HEK293 (cell line): ENCODE measurements around the gene TOMM40L.

Experiments
- CTCF ChIP-seq: fragments of 450-650 bp; formaldehyde crosslinking; IDR thresholded peaks from 2 replicates; pipeline ENCODE4 v1.5.1; 2016; ENCODE audit warnings: missing biosample characterization, missing genetic modification characterization
- PBX3 ChIP-seq: sonication (generic); formaldehyde crosslinking; IDR thresholded peaks from 2 replicates; pipeline ENCODE4 v1.8.1; 2022; ENCODE audit warnings: mild to moderate bottlenecking, moderate library complexity, missing genetic modification reagents
- REST ChIP-seq: fragments of 450-650 bp; formaldehyde crosslinking; IDR thresholded peaks from 2 replicates; pipeline ENCODE4 v1.5.1; 2016; ENCODE audit warnings: missing biosample characterization, missing genetic modification characterization
- ZEB2 ChIP-seq: fragments of 450-650 bp; formaldehyde crosslinking; IDR thresholded peaks from 2 replicates; pipeline ENCODE4 v1.5.1; 2016; ENCODE audit warnings: missing biosample characterization, missing genetic modification characterization
- ZNF174 ChIP-seq: fragments of 450-650 bp; formaldehyde crosslinking; IDR thresholded peaks from 2 replicates; pipeline ENCODE4 v1.5.0; 2017; ENCODE audit warnings: missing biosample characterization, mild to moderate bottlenecking, missing genetic modification characterization
- ZNF302 ChIP-seq: fragments of 450-650 bp; formaldehyde crosslinking; IDR thresholded peaks from 2 replicates; pipeline ENCODE4 v1.5.1; 2016; ENCODE audit warnings: missing biosample characterization, missing genetic modification characterization, low read depth
- ZNF530 ChIP-seq: fragments of 450-650 bp; formaldehyde crosslinking; IDR thresholded peaks from 2 replicates; pipeline ENCODE4 v1.5.1; 2016; ENCODE audit warnings: low read depth, missing biosample characterization, missing genetic modification characterization
- ZNF670 ChIP-seq: fragments of 450-650 bp; formaldehyde crosslinking; IDR thresholded peaks from 2 replicates; pipeline ENCODE4 v1.5.1; 2016; ENCODE audit warnings: missing biosample characterization, missing genetic modification characterization, low read depth

- no peak for TF ChIP-seq PBX3
- TF ChIP-seq ZNF530 (tag by site-specific recombination): no peak
- TF ChIP-seq ZEB2 (tag by site-specific recombination): no peak
- no peak for TF ChIP-seq REST (tag by site-specific recombination)
- TF ChIP-seq ZNF670 (tag by site-specific recombination): no peak
- TF ChIP-seq CTCF: no peak
- TF ChIP-seq ZNF174: no peak
- TF ChIP-seq ZNF302 (tag by site-specific recombination): no peak
Measured at GRCh38 chr1:161190962-161191521, 34.8 kb upstream of the TOMM40L start.
